ENCODE data around the gene EEF1G. TPM values are rescaled to one million over a fixed set of nuclear protein-coding genes. Genes with fewer than 3 reads are reported as not detected.

Gene EEF1G
- total and polyA plus RNA-seq, 9 of the 15 experiments (the other 6 are each of a cell fraction or from before 2014, with no cell fraction given), result 985 to 2,349 (median 2,035) TPM

GRCh38 chr11:62621567-62622470, 48.1 kb upstream of the EEF1G start, which contains the start of gene B3GAT3 (continued):
- TF ChIP-seq, protein P1, sequence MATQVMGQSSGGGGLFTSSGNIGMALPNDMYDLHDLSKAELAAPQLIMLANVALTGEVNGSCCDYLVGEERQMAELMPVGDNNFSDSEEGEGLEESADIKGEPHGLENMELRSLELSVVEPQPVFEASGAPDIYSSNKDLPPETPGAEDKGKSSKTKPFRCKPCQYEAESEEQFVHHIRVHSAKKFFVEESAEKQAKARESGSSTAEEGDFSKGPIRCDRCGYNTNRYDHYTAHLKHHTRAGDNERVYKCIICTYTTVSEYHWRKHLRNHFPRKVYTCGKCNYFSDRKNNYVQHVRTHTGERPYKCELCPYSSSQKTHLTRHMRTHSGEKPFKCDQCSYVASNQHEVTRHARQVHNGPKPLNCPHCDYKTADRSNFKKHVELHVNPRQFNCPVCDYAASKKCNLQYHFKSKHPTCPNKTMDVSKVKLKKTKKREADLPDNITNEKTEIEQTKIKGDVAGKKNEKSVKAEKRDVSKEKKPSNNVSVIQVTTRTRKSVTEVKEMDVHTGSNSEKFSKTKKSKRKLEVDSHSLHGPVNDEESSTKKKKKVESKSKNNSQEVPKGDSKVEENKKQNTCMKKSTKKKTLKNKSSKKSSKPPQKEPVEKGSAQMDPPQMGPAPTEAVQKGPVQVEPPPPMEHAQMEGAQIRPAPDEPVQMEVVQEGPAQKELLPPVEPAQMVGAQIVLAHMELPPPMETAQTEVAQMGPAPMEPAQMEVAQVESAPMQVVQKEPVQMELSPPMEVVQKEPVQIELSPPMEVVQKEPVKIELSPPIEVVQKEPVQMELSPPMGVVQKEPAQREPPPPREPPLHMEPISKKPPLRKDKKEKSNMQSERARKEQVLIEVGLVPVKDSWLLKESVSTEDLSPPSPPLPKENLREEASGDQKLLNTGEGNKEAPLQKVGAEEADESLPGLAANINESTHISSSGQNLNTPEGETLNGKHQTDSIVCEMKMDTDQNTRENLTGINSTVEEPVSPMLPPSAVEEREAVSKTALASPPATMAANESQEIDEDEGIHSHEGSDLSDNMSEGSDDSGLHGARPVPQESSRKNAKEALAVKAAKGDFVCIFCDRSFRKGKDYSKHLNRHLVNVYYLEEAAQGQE (IDR thresholded peaks at IDR 0.05; ENCODE audit: borderline replicate concordance), result peak; percentile 40
- TF ChIP-seq, protein P1 (CRISPR knock-in tag; IDR thresholded peaks at IDR 0.05; ENCODE audit: low read depth), result peak; percentile 75
- TF ChIP-seq RUNX1 (IDR thresholded peaks at IDR 0.05; ENCODE audit: low read depth) (no peak), PRPF4 (IDR thresholded peaks at IDR 0.05; ENCODE audit: insufficient read depth, low read depth, low read length, poor library complexity, severe bottlenecking) (no peak), CEBPB (tag; IDR thresholded peaks at IDR 0.05) (peak; percentile 95), RAD21 (CRISPR knock-in tag; conservative IDR thresholded peaks at IDR 0.05 in 1 of 2, IDR thresholded peaks at IDR 0.05 in 1 of 2) (no peak), SP1 (CRISPR knock-in tag; IDR thresholded peaks at IDR 0.05) (peak; percentile 88), XRCC5 (IDR thresholded peaks at IDR 0.05; ENCODE audit: low read depth, low read length) (peak; percentile 63; the same call in 1 of the 2 replicates), RFX5 (IDR thresholded peaks at IDR 0.05; ENCODE audit: low read depth, low read length) (no peak), LEF1 (IDR thresholded peaks at IDR 0.05) (no peak), ZNF586 (CRISPR knock-in tag; conservative IDR thresholded peaks at IDR 0.05) (no peak), IRF1 (CRISPR knock-in tag; IDR thresholded peaks at IDR 0.05; ENCODE audit: borderline replicate concordance) (no peak), ZNF79 (CRISPR knock-in tag; IDR thresholded peaks at IDR 0.05; ENCODE audit: low read depth) (no peak), PRMT5 (CRISPR knock-in tag; IDR thresholded peaks at IDR 0.05) (no peak), CBFA2T3 (IDR thresholded peaks at IDR 0.05) (0 out of 2 replicates have a peak, but pooled peaks have one; percentile 19), ZBTB7A (IDR thresholded peaks at IDR 0.05; ENCODE audit: borderline replicate concordance, control insufficient read depth, low read depth, low read length) (peak; percentile 95)
- TF ChIP-seq, protein P2, sequence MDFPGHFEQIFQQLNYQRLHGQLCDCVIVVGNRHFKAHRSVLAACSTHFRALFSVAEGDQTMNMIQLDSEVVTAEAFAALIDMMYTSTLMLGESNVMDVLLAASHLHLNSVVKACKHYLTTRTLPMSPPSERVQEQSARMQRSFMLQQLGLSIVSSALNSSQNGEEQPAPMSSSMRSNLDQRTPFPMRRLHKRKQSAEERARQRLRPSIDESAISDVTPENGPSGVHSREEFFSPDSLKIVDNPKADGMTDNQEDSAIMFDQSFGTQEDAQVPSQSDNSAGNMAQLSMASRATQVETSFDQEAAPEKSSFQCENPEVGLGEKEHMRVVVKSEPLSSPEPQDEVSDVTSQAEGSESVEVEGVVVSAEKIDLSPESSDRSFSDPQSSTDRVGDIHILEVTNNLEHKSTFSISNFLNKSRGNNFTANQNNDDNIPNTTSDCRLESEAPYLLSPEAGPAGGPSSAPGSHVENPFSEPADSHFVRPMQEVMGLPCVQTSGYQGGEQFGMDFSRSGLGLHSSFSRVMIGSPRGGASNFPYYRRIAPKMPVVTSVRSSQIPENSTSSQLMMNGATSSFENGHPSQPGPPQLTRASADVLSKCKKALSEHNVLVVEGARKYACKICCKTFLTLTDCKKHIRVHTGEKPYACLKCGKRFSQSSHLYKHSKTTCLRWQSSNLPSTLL (IDR thresholded peaks at IDR 0.05), result no peak

Measured in K562 (cell line).